ENCODE measurements around the gene LRRTM4. TPM values are rescaled to one million over a fixed set of nuclear protein-coding genes. Genes with fewer than 3 reads are reported as not detected.

Gene LRRTM4
- total RNA-seq, 4 donors from 2014 or later, result not detected

DNA sequence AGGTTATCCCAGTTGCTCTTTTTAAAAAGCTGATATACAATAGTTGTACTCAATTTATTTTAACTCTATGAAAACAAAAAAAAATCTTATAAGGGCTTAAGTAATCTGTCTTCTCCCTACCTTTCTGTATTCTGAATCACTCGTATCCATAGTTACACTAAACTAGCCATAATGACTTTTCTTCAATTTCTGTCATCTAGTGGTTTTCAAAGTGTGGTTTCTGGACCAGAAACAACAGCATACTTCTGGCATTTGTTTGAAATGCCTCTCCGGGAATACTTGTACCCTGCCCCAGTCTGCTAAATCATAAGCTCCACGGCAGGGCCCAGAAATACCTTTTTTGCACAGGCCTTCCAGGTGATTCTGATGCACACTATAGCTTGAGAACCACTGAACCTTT is 253.6 kb downstream of the LRRTM4 start:
- H3K36me3 ChIP-seq, result no peaks in the 10 kb centered on the region
- intact Hi-C loops (cut with DNase I), result no loop called here
- TF ChIP-seq POLR2A (IDR thresholded peaks at IDR 0.05) (no peak), CTCF (IDR thresholded peaks at IDR 0.05) (no peak)
- no peak overlapping the region for H3K27ac ChIP-seq
- WGBS, 2 donors, result 73 to 79% methylated on average over 3 of the region's 3 CpGs
- H3K4me3 ChIP-seq, result no peak overlapping the region
- no peaks in the 10 kb centered on the region for H3K27me3 ChIP-seq
- H3K4me1 ChIP-seq, result no peaks in the 10 kb centered on the region
- no peaks in the 10 kb centered on the region for H3K9me3 ChIP-seq
- DNase-seq, result no peak

GRCh38 chr2:77232909-77233425 is 289.2 kb downstream of the LRRTM4 start:
- intact Hi-C loops (cut with DNase I), result no loop called here
- TF ChIP-seq CTCF (IDR thresholded peaks at IDR 0.05) (no peak), POLR2A (IDR thresholded peaks at IDR 0.05) (no peak)
- no peak overlapping the region for H3K27ac ChIP-seq

GRCh38 chr2:77228391-77228790 is 293.8 kb downstream of the LRRTM4 start:
- H3K4me3 ChIP-seq, result no peak overlapping the region
- H3K27ac ChIP-seq, result no peak overlapping the region
- DNase-seq, result no peak
- no peaks in the 10 kb centered on the region for H3K4me1 ChIP-seq
- 23 to 50% methylated on average over 1 of the region's 1 CpG for WGBS, 2 donors
- intact Hi-C loops (cut with DNase I), result no loop called here
- no peaks in the 10 kb centered on the region for H3K36me3 ChIP-seq
- no peaks in the 10 kb centered on the region for H3K9me3 ChIP-seq
- TF ChIP-seq CTCF (IDR thresholded peaks at IDR 0.05) (no peak), POLR2A (IDR thresholded peaks at IDR 0.05) (no peak)
- H3K27me3 ChIP-seq, result no peaks in the 10 kb centered on the region

More at GRCh38 chr2:77232909-77233425, 289.2 kb downstream of the LRRTM4 start:
- Histone ChIP-seq H3K4me1 (no peaks in the 10 kb centered on the region), H3K9me3 (no peaks in the 10 kb centered on the region), H3K27me3 (no peaks in the 10 kb centered on the region), H3K4me3 (no peak overlapping the region), H3K36me3 (no peaks in the 10 kb centered on the region)
- no peak for DNase-seq

DNA sequence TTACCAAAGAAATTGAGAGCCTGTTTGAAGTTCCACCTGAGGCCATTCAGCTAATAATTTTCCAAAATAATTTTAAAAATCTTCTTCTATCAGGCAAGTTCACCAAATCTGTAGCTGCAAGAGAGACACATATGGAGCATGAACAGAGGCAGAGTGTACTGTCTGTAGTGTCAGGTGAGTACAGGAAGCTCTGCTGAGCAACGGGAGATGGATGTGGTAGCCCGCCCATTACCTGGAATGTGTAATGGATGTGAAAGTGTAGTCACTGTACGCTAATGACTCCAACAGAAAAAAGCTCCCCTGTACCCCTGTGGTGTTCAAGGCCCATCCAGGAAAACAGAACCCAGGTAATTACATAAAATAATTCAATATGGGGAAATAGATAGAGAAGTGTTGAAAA is 311.5 kb downstream of the LRRTM4 start:
- Histone ChIP-seq H3K4me1 (no peaks in the 10 kb centered on the region), H3K36me3 (no peaks in the 10 kb centered on the region), H3K4me3 (no peak overlapping the region), H3K27ac (no peak overlapping the region), H3K9me3 (no peaks in the 10 kb centered on the region), H3K27me3 (no peaks in the 10 kb centered on the region)
- WGBS, 2 donors, result 71 to 74% methylated on average over 3 of the region's 3 CpGs
- intact Hi-C loops (cut with DNase I), result no loop called here
- DNase-seq, result no peak
- TF ChIP-seq CTCF (IDR thresholded peaks at IDR 0.05) (no peak), POLR2A (IDR thresholded peaks at IDR 0.05) (no peak)

- H3K4me3 ChIP-seq, result no peak overlapping the region
- no peaks in the 10 kb centered on the region for H3K27me3 ChIP-seq
- no peaks in the 10 kb centered on the region for H3K9me3 ChIP-seq
- H3K4me1 ChIP-seq, result no peaks in the 10 kb centered on the region
- DNase-seq, result no peak
- TF ChIP-seq CTCF (IDR thresholded peaks at IDR 0.05) (no peak), POLR2A (IDR thresholded peaks at IDR 0.05) (no peak)
- no peak overlapping the region for H3K27ac ChIP-seq
- 60 to 87% methylated on average over 1 of the region's 1 CpG for WGBS, 2 donors
- H3K36me3 ChIP-seq, result no peaks in the 10 kb centered on the region
- intact Hi-C loops (cut with DNase I), result no loop called here
Measured at GRCh38 chr2:77207331-77207730, 314.8 kb downstream of the LRRTM4 start.

All from esophagus squamous epithelium (tissue), 5 donors.